GM12878 (cell line): Measurements from ENCODE around the gene DYNLT2. TPM values are rescaled to one million over a fixed set of nuclear protein-coding genes. Genes with fewer than 3 reads are reported as not detected.

ENCODE experiments used
- BACH1 ChIP-seq: fragments of 450-650 bp; IDR thresholded peaks from 2 replicates; pipeline ENCODE4 v1.6.1; 2017; ENCODE audit warnings: mild to moderate bottlenecking, borderline replicate concordance
- CHD2 ChIP-seq: IDR thresholded peaks from 2 replicates; pipeline ENCODE4 v1.6.1; 2011; ENCODE audit warnings: low read depth, low read length, improper control_type of control experiment, borderline replicate concordance
- CUX1 ChIP-seq: IDR thresholded peaks from 2 replicates; pipeline ENCODE4 v1.6.1; 2012; ENCODE audit warnings: improper control_type of control experiment, low read depth, low read length; ENCODE audit not compliant: insufficient replicate concordance
- DPF2 ChIP-seq: fragments of 450-650 bp; IDR thresholded peaks from 2 replicates; pipeline ENCODE4 v1.6.1; 2017; ENCODE audit warnings: mild to moderate bottlenecking
- KLF5 ChIP-seq: fragments of 450-650 bp; IDR thresholded peaks from 2 replicates; pipeline ENCODE4 v1.6.1; 2014; ENCODE audit warnings: mild to moderate bottlenecking; ENCODE audit not compliant: partially characterized antibody
- MAX ChIP-seq: IDR thresholded peaks from 2 replicates; pipeline ENCODE4 v1.6.1; 2012; ENCODE audit warnings: low read depth, low read length, improper control_type of control experiment
- MTA3 ChIP-seq: IDR thresholded peaks from 2 replicates; pipeline ENCODE4 v1.6.1; 2012; ENCODE audit warnings: low read length, inconsistent platforms, borderline replicate concordance
- MYC ChIP-seq: IDR thresholded peaks from 2 replicates; pipeline ENCODE4 v1.6.1; 2011; ENCODE audit warnings: mild to moderate bottlenecking, low read length, moderate library complexity, inconsistent platforms; ENCODE audit not compliant: insufficient read depth, insufficient replicate concordance, insufficient read length, severe bottlenecking
- POLR2AphosphoS5 ChIP-seq: IDR thresholded peaks from 2 replicates; pipeline ENCODE4 v1.6.1; 2011; ENCODE audit warnings: mild to moderate bottlenecking, low read length, inconsistent platforms
- POU2F2 ChIP-seq: IDR thresholded peaks from 3 replicates; pipeline ENCODE4 v1.6.1; 2011; ENCODE audit warnings: low read depth, mild to moderate bottlenecking, low read length, borderline replicate concordance
- RUNX3 ChIP-seq: IDR thresholded peaks from 2 replicates; pipeline ENCODE4 v1.6.1; 2012; ENCODE audit warnings: low read length, inconsistent platforms
- SIN3A ChIP-seq: IDR thresholded peaks from 2 replicates; pipeline ENCODE4 v1.6.1; 2012; ENCODE audit warnings: low read depth, low read length, improper control_type of control experiment
- SUZ12 ChIP-seq: fragments of 200-600 bp; sonication (generic); IDR thresholded peaks from one replicate; pipeline ENCODE4 v1.6.1; 2018; ENCODE audit warnings: antibody characterized with exemption, mild to moderate bottlenecking; ENCODE audit not compliant: unreplicated experiment
- USF1 ChIP-seq: IDR thresholded peaks from 2 replicates; pipeline ENCODE4 v1.6.1; 2011; ENCODE audit warnings: borderline replicate concordance, low read depth, mild to moderate bottlenecking, moderate library complexity, mixed read lengths, low read length; ENCODE audit not compliant: insufficient read depth; ENCODE audit errors: extremely low read length
- ZNF592 ChIP-seq: fragments of 450-650 bp; IDR thresholded peaks from 2 replicates; pipeline ENCODE4 v1.6.1; 2017; ENCODE audit warnings: mild to moderate bottlenecking, moderate library complexity
- ZZZ3 ChIP-seq: IDR thresholded peaks from 2 replicates; pipeline ENCODE4 v1.6.1; 2011; ENCODE audit warnings: low read depth; ENCODE audit not compliant: control insufficient read depth, insufficient read length
- polyA plus RNA-seq, 11 experiments: library from polyadenylated mRNA; depleted of rRNA in 4 of 11; unstranded in 6 of 11; stranded (reverse) in 5 of 11; fragments of >200 nt; fragmentation: Nextera tagmentation in 4 of 11; fragmentation: Illumina TruSeq in 1 of 11; extraction: Ambion mirVana in 4 of 11; extraction: Trizol in 1 of 11; gene quantifications; 1 replicate in 1 of 11; 2 replicates in 10 of 11; pipeline versions ENCODE4 v1.2.1 to v1.2.3, GENCODE V29; 2011 to 2016; ENCODE audit warnings: inconsistent platforms in 2 of 11, missing spikeins in 2 of 11, low read depth in 1 of 11
- total RNA-seq, 4 experiments: library from RNA; depleted of rRNA in 3 of 4; stranded (reverse); fragments of >200 nt in 3 of 4; fragmentation: Illumina TruSeq in 1 of 4; extraction: Trizol in 1 of 4; gene quantifications; 2 replicates each; pipeline versions ENCODE4 v1.2.1 to v1.2.3, GENCODE V29; 2013 to 2021

Gene DYNLT2
- total and polyA plus RNA-seq, 10 of the 15 experiments (the other 5 are each of a cell fraction or from before 2014, with no cell fraction given) = 2.2 to 5.9 (median 5.4) TPM

- TF ChIP-seq CUX1 (no peak), ZZZ3 (no peak), SUZ12 (no peak), POLR2AphosphoS5 (peak; percentile 89), ZNF592 (0 out of 2 replicates have a peak, but pooled peaks have one; percentile 35), RUNX3 (peak; percentile 48; the same call in 1 of the 2 replicates), POU2F2 (peak; percentile 79; the same call in 2 of the 3 replicates), USF1 (no peak), MYC (peak; percentile 70), SIN3A (peak; percentile 92), CHD2 (peak; percentile 92), MTA3 (no peak), BACH1 (peak; percentile 72), DPF2 (peak; percentile 87), MAX (peak; percentile 48), KLF5 (no peak)
Measured at GRCh38 chr6:169751242-169752073, at the start of gene DYNLT2, which contains the start of gene ERMARD (continued).
